MM.1S (cell line): ENCODE results near the gene RPS6KA2.

Experiments used
- CTCF ChIP-seq: fragments of 300-600 bp; sonication (generic); IDR thresholded peaks from 2 replicates; pipeline ENCODE4 v1.5.1; 2016; ENCODE audit warnings: antibody characterized with exemption, low read length, mixed read lengths
- EZH2 ChIP-seq: fragments of 300-600 bp; sonication (generic); optimal IDR thresholded peaks from 2 replicates; pipeline ENCODE3; 2017; ENCODE audit warnings: low read depth, mild to moderate bottlenecking, antibody characterized with exemption, low read length, mixed read lengths
- EZH2phosphoT487 ChIP-seq: fragments of 300-600 bp; sonication (generic); IDR thresholded peaks from 2 replicates; pipeline ENCODE4 v1.6.1; 2018; ENCODE audit warnings: antibody characterized with exemption, low read length

GRCh38 chr6:166554316-166554715 is 72.7 kb downstream of the RPS6KA2 start:
- TF ChIP-seq EZH2phosphoT487: no peak
- no peak for TF ChIP-seq EZH2
- TF ChIP-seq CTCF: no peak
